ENCODE results near the gene UVRAG. TPM values are rescaled to one million over a fixed set of nuclear protein-coding genes. Genes with fewer than 3 reads are reported as not detected.

The UVRAG gene
- total and polyA plus RNA-seq, 2 of the 13 experiments (the other 11 are each of a cell fraction or from before 2014, with no cell fraction given): 9.7 to 17.3 TPM

GRCh38 chr11:75802913-75803820 lies 11.8 kb upstream of the UVRAG start (continued):
- TF ChIP-seq ZNF788 (CRISPR knock-in tag; IDR thresholded peaks at IDR 0.05; ENCODE audit: borderline replicate concordance) (peak; percentile 50; the same call in 1 of the 2 replicates), ZGPAT (CRISPR knock-in tag; IDR thresholded peaks at IDR 0.05) (no peak), NAIF1 (CRISPR knock-in tag; IDR thresholded peaks at IDR 0.05; ENCODE audit: borderline replicate concordance) (no peak), ZMYM4 (CRISPR knock-in tag; IDR thresholded peaks at IDR 0.05) (no peak), ZNF20 (CRISPR knock-in tag; IDR thresholded peaks at IDR 0.05) (no peak), ZFP90 (CRISPR knock-in tag; IDR thresholded peaks at IDR 0.05; ENCODE audit: borderline replicate concordance) (no peak), ZNF572 (CRISPR knock-in tag; IDR thresholded peaks at IDR 0.05) (peak; percentile 94), E2F5 (CRISPR knock-in tag; conservative IDR thresholded peaks at IDR 0.05) (no peak), GTF2F1 (IDR thresholded peaks at IDR 0.05; ENCODE audit: low read length) (no peak), YEATS2 (CRISPR knock-in tag; IDR thresholded peaks at IDR 0.05; ENCODE audit: borderline replicate concordance) (no peak; the same call in 1 of the 2 replicates), IKZF4 (CRISPR knock-in tag; IDR thresholded peaks at IDR 0.05; ENCODE audit: borderline replicate concordance, low read depth, not compliant biosample characterization) (no peak), CREM (IDR thresholded peaks at IDR 0.05) (no peak), CREM (CRISPR knock-in tag; IDR thresholded peaks at IDR 0.05) (no peak), ZBTB49 (CRISPR knock-in tag; IDR thresholded peaks at IDR 0.05; ENCODE audit: borderline replicate concordance) (no peak), ZFP82 (CRISPR knock-in tag; IDR thresholded peaks at IDR 0.05; ENCODE audit: borderline replicate concordance) (0 out of 2 replicates have a peak, but pooled peaks have one; percentile 20), PAWR (CRISPR knock-in tag; IDR thresholded peaks at IDR 0.05; ENCODE audit: borderline replicate concordance) (no peak)
- TF ChIP-seq, protein P1, sequence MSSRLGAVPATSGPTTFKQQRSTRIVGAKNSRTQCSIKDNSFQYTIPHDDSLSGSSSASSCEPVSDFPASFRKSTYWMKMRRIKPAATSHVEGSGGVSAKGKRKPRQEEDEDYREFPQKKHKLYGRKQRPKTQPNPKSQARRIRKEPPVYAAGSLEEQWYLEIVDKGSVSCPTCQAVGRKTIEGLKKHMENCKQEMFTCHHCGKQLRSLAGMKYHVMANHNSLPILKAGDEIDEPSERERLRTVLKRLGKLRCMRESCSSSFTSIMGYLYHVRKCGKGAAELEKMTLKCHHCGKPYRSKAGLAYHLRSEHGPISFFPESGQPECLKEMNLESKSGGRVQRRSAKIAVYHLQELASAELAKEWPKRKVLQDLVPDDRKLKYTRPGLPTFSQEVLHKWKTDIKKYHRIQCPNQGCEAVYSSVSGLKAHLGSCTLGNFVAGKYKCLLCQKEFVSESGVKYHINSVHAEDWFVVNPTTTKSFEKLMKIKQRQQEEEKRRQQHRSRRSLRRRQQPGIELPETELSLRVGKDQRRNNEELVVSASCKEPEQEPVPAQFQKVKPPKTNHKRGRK (CRISPR knock-in tag; IDR thresholded peaks at IDR 0.05): no peak

All from HepG2 (cell line).